Brain microvascular endothelial cell (primary cell): ENCODE results near the gene NRBP1.

Source experiments
- DNase-seq: peaks from one replicate; pipeline ENCODE4 v3.0.0-alpha.2; 2020
- H3K27ac ChIP-seq: fragments of 250-450 bp; sonication (Bioruptor Pico); 2 replicates; pipeline ENCODE4 v1.5.1; 2020; ENCODE audit warnings: mild to moderate bottlenecking, moderate library complexity
- H3K27me3 ChIP-seq: fragments of 250-450 bp; sonication (Bioruptor Pico); replicated peaks from 2 replicates; pipeline ENCODE4 v1.5.1; 2020; ENCODE audit warnings: mild to moderate bottlenecking
- H3K36me3 ChIP-seq: fragments of 250-450 bp; sonication (Bioruptor Pico); replicated peaks from 2 replicates; pipeline ENCODE4 v1.5.1; 2020; ENCODE audit warnings: mild to moderate bottlenecking
- H3K4me3 ChIP-seq: 2 replicates; pipeline ENCODE4 v1.5.1; 2011; ENCODE audit warnings: low read depth, mild to moderate bottlenecking, control low read depth, low read length, moderate library complexity
- in situ Hi-C: cut with HindIII; loops from 2 replicates; pipeline ENCODE4 v1.10.0; 2017; ENCODE audit warnings: low sequenced_read_pairs, low pct_ligation_motif_present
- TF ChIP-seq, protein P1 (sequence below): IDR thresholded peaks from 2 replicates; pipeline ENCODE4 v1.5.1; 2011; ENCODE audit warnings: low read depth, mild to moderate bottlenecking, moderate library complexity, low read length, control low read depth, inconsistent platforms; ENCODE audit errors: missing control alignments

Gene NRBP1

DNA sequence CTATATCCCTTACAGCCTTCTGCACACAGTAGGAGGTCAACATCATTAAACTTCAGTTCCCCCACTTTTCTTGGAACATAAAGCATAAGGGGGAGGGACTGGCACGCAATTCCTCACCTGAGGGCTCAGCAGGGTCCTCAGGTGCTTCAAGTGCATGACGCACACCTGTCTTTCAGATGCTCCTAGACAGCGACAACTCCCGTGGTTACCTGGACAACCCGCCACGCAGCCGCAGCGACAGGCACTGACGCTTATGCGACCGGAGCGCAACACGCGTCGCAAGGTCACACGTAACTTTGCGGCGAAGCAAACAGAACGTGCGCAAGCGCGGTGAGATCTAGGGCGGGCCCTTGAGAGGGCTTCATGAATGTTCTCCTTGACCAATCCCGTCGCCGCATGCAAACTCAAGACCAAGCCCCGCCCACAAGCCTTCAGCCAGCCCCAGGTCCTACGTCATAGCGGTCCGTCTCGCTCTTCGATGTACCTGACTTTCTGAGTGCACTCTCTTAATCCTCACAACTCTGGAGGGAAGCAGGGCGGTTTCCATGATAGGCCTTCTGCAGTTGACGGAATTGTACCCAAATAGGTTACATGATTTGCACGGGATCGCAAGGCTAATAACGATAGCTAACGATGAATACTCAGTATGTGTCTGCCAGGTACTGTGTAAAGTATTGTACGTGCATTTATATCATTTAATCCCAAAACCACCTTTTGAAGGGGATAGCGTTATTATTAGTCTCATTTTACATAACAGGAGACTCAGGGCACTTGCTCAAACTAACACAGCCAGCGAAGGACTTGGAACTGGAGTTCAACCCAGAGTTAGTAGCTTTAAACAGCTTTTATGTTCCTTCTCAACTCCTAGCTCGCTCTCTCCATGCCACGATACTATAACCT is 61.3 kb downstream of the NRBP1 start, which contains the start of gene IFT172:
Gene IFT172 (minus strand): TSS at position 246 of the 900 bp plus-strand sequence. CDS start 90 bp downstream, at position 156.
- in situ Hi-C loops: no loop called here
- Histone ChIP-seq H3K27me3 (no peaks in the 10 kb centered on the region), H3K4me3 (peak within 1 kb of the TSS; percentile 78), H3K36me3 (no peaks in the 10 kb centered on the region), H3K27ac (peak within 1 kb of the TSS; percentile 43)
- TF ChIP-seq, protein P1, sequence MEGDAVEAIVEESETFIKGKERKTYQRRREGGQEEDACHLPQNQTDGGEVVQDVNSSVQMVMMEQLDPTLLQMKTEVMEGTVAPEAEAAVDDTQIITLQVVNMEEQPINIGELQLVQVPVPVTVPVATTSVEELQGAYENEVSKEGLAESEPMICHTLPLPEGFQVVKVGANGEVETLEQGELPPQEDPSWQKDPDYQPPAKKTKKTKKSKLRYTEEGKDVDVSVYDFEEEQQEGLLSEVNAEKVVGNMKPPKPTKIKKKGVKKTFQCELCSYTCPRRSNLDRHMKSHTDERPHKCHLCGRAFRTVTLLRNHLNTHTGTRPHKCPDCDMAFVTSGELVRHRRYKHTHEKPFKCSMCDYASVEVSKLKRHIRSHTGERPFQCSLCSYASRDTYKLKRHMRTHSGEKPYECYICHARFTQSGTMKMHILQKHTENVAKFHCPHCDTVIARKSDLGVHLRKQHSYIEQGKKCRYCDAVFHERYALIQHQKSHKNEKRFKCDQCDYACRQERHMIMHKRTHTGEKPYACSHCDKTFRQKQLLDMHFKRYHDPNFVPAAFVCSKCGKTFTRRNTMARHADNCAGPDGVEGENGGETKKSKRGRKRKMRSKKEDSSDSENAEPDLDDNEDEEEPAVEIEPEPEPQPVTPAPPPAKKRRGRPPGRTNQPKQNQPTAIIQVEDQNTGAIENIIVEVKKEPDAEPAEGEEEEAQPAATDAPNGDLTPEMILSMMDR: no peak
- peak; percentile 98 for DNase-seq
